GM19043 (cell line): ENCODE measurements around the gene ADAMTS17.

Experiments
- ATAC-seq: cut with Tn5 transposase; IDR thresholded peaks from one replicate; pipeline ENCODE4 v1.9.1; 2021; ENCODE audit warnings: low read depth; ENCODE audit not compliant: unreplicated experiment

The ADAMTS17 gene

GRCh38 chr15:100005715-100006114 lies 336.1 kb downstream of the ADAMTS17 start:
- ATAC-seq = no peak

DNA sequence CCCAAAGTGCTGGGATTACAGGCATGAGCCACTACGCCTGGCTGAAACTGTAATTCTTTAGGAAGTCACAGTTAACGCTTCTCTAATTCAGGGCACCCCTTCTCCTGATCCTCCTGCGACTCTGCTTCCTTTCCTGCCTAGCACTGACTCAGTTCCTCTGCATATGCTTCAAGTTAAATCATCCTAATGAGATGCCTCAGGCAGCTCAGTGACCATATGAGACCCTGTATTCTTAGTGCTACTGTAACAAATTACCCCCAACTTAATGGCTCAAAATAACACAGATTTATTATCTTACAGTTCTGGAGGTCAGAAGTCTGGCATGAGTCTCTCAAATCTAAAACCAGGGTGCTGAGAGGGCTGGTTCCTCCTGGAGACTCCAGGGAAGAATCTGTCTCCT lies 336.8 kb downstream of the ADAMTS17 start:
- no peak for ATAC-seq

DNA sequence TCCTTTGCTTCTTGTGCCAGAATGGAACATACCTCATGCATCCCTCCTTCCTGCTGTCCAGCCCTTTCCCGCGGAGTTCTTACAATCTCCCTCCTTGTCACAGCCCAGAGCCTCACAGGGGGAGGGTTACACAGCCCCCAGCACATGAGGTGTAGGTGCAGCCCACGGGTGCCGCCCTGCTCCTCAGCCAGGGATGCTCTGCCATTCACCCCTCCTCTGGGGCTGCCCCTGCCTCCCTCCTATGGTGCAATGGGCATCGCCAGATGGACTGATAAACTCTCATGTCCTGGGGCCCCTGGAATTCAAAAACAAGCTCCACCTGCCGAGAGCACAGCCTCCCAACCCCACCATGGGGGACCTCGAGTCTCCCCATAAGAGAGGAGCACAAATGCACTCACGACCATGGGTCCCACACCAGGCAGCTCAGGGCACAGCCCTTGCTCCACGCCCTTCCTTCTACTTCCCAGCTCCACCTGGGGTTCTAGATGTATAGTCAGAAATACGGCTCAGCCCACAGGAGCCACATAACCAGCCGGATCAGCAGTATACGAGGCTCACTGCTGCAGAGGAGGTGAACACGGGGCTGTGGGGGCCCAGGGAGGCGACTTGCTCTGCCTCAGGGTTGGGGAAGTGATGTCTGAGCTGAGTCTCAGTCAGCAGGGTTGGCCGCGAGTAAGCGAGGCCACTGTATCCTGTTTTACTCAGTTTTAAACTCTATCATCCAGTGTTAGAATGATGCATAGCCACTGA lies 338.8 kb downstream of the ADAMTS17 start:
- no peak for ATAC-seq

- ATAC-seq = no peak
These were observed 339.6 kb downstream of the ADAMTS17 start for GRCh38 chr15:100002086-100002620.

DNA sequence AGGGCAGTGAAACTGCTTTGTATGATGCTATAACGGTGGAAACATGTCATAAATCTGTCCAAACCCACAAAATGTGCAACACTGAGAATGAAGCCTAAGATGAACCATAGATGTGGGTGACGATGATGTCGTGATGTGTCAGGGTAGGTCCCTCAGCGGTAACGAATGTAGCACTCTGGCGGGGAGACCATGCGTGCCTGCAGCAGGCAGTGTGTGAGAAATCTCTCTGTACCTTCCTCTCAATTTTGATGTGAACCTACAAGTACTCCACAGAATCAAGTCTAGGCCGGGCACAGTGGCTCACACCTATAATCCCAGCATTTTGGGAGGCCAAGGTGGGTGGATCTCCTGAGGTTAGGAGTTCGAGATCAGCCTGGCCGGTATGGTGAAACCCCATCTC lies 340.4 kb downstream of the ADAMTS17 start:
- ATAC-seq = no peak

GRCh38 chr15:99999282-100000070 lies 342.3 kb downstream of the ADAMTS17 start:
- no peak for ATAC-seq

GRCh38 chr15:99998661-99999101 lies 343.1 kb downstream of the ADAMTS17 start:
- no peak for ATAC-seq

DNA sequence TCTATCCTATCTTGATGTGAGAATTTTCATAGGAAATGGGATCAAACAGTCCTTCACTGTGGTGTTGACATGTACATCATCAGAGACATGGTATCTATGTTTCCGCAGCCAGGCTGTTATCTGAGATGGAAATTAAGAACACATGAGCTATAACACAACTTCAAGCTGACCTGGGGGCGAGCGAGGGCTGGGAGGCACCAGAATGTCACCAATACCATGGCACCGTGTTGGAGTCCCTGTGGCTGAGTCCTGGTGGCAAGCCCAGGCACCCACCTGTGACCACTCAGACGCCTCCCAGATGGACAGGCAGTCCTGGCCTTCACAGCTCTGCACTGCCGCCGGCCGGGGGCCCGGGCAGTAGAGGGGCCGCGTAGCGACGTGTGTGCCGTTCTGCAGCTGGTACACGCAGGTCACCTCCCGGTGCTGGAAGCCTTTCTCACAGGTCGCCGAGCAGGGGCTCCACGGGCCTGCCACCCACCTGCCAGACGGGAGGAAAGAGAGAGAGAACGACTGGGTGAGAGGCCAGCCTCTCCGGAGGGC lies 344.6 kb downstream of the ADAMTS17 start:
- no peak for ATAC-seq

GRCh38 chr15:99996660-99997059 lies 345.1 kb downstream of the ADAMTS17 start:
- ATAC-seq = no peak

DNA sequence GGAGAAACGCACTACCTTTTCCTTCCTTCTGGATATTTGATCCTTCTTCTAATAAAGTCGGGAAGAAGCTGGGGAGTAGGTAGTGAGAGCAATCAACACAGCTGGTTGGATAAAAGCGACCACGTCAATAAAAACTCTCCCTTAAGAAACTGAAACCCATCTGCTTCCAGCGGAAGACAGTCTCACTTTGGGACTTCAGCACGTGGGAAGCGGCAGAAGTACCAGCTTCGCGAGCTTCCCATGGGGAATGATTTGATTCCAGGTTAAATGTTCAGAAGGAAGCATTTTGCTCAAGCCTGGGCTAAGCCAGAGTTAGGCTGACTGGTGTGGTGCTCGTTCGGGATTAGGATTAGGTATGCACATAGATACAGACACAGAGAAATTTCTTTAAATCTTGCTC lies 346.2 kb downstream of the ADAMTS17 start:
- ATAC-seq = no peak

GRCh38 chr15:99994849-99995248 lies 346.9 kb downstream of the ADAMTS17 start:
- no peak for ATAC-seq

DNA sequence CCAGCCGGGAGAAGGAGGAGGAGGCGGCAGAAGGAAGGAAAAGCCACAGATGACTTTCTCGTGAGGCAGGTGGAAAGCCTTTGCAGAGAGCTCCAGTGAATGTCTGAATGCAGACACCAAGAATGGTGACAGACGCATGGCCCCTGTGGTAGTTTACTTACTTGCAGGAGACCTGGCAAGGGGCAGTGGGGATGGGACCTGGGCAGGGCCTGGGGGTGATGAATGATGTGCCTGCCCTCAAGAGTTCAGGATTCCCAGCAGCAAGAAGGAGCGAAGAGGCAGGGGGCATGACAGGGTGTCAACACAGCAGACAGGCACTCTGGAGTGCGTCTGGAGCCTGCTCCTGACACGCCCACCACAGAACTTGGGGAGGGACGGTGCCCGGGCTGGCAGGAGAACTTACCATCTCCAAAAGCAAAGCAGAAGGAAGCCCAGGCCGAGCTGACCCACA lies 348.1 kb downstream of the ADAMTS17 start:
- ATAC-seq = no peak

GRCh38 chr15:99993262-99993661 lies 348.5 kb downstream of the ADAMTS17 start:
- no peak for ATAC-seq

- ATAC-seq = no peak
These were observed 349.1 kb downstream of the ADAMTS17 start for GRCh38 chr15:99992611-99993231.

- no peak for ATAC-seq
These were observed 352.7 kb downstream of the ADAMTS17 start for GRCh38 chr15:99989095-99989494.

DNA sequence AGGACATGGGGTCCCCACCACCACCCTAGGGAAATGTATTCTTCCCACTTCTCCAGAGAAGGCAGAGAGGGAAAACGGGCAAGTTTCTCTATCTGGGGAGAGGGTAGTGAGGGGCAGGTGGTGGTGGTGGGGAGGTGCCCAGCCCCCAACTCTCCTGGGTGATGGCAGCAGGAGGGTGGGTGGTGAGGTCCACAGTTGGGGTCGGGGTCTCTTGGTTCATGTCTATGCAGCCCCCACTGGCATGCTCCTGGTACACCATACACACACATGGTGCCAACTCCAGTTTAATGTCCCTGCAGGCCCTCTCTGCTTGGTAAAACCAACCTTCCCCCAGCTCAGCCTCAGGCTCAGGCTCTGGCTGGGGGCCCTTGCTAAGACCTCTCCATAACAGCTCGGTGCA lies 354.1 kb downstream of the ADAMTS17 start:
- ATAC-seq = no peak

GRCh38 chr15:99987119-99987506 lies 354.7 kb downstream of the ADAMTS17 start:
- no peak for ATAC-seq

GRCh38 chr15:99986297-99987118 lies 355.3 kb downstream of the ADAMTS17 start:
- no peak for ATAC-seq

DNA sequence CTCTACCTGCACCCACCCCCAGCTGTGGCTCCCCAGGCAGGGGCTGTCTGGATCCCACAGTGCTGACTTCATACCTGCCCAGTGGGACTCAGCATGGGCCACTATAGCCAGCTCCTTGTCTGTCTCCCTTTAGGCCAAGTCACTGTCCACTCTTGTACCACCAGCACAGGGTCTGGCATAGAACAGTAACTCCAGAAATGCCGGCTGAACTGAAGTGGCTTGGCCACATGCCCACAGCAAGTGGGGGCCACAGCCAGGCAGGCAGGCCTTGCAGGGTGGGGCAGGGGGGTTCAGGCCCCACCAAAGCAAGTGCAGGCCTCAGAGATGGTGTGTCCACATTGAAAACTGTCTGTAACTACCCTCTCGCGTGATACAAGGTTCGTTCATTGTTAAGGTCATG lies 355.9 kb downstream of the ADAMTS17 start:
- ATAC-seq = no peak
